ENCODE results near the gene PIGC.

PIGC gene

GRCh38 chr1:172443666-172444453, at the start of gene PIGC:
Gene PIGC (minus strand): TSS chr1:172444069. CDS start chr1:172442622, 1,447 bp downstream.
- in situ Hi-C loops (cut with HindIII; ENCODE audit: low sequenced_read_pairs) = loop anchor here (25.0 kb wide), 1 partner anchor 268 kb away; no protein-coding TSS in a partner anchor

DNA sequence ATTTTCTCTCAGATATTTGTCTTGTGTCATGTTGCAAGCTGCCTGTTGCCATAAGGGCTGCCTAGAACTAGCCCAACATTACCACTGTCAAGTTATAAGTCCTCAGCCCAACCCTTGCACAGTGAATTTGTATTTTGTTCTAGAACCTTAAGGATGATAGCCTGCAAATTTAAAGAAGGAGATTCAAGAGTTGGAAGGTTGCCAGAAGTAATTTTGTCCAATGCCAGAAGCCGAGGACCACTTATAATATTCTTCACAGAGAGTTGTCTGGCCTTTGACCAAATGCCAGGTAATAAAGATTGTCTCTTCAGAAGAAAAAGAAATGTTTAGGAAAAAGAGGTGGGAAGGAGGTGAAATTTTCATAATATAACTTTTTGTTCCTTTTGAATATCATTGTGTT, 48.6 kb upstream of the PIGC start:
- in situ Hi-C loops (cut with HindIII; ENCODE audit: low sequenced_read_pairs) = no loop called here

DNA sequence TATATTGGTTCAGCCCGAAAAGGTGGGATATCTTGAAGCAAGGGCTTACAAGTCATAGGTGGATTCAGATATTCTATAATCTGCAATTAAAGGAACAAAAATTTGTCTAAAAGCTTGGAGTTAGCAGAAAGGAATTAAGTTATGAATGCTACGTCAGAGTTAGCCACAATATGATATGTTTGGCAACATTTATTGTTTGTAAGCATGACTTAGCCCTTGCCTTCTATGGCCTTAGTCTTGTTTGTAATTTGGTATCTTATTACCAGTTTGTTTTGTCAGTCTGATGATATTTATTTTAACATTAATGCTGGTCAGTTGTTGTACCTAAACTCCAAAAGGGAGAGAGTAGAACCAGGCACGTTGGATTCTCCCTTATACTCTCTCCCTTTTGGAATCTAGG, 46.0 kb upstream of the PIGC start:
- in situ Hi-C loops (cut with HindIII; ENCODE audit: low sequenced_read_pairs) = no loop called here

DNA sequence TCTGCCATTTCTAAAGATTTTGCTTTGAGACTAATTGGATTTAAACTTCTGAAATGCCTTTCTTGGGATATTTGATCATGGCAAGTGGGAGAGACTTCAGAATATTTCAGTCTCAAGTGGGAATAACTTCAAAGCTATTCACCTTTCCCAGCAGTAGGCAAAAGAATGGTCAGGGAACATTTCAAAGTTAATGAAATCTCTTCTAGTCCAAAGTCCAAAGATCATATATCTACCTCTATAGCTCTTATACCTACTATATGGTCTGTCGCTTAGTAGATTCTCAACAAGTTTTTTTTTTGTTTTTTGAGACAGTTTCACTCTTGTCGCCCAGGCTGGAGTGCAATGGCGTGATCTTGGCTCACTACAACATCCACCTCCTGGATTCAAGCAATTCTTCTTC, 44.5 kb upstream of the PIGC start:
- in situ Hi-C loops (cut with HindIII; ENCODE audit: low sequenced_read_pairs) = no loop called here

- in situ Hi-C loops (cut with HindIII; ENCODE audit: low sequenced_read_pairs) = no loop called here
These were observed 43.7 kb upstream of the PIGC start for GRCh38 chr1:172487550-172487949.

GRCh38 chr1:172486805-172487454, 43.1 kb upstream of the PIGC start:
- in situ Hi-C loops (cut with HindIII; ENCODE audit: low sequenced_read_pairs) = no loop called here

DNA sequence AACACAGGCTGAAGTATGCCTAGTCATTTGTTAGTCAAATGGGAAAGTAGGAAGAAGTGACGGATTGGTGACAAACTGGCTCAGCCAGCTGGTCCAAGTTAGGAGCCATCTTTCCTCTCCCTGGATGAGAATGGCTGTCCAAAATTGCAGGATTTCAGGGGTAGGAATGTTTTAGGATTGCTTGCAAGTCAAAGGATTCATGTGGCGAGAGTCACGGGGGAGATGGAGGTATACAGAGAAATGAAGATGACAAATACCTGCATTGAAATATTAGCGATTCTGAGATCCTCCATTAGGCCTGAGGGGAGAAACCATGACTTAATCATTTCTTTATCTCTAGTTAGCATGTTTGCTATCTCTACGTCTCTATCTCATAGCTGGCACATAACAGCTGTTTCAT, 41.8 kb upstream of the PIGC start:
- in situ Hi-C loops (cut with HindIII; ENCODE audit: low sequenced_read_pairs) = no loop called here

GRCh38 chr1:172484252-172484651, 40.4 kb upstream of the PIGC start:
- in situ Hi-C loops (cut with HindIII; ENCODE audit: low sequenced_read_pairs) = no loop called here

- in situ Hi-C loops (cut with HindIII; ENCODE audit: low sequenced_read_pairs) = no loop called here
These were observed 39.6 kb upstream of the PIGC start for GRCh38 chr1:172483448-172483847.

DNA sequence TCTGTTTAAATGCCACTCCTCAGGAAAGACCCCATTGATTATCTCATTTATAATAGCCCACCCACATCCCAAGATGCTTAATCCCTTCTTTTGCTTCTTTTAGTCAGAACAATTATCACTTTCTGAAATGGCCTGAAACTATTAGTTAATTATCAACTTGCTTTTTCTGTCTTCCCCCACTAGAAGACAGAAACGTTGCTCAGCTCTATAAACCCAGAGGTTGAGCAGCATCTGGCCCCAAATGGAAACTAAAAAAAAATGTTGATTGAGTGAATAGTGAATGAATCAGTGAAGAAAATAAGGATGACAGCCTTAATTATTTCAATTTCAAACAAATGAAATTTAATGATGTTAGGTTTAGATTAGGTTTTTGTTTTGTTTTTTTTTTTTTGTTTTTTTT, 38.2 kb upstream of the PIGC start:
- in situ Hi-C loops (cut with HindIII; ENCODE audit: low sequenced_read_pairs) = no loop called here

GRCh38 chr1:172480431-172480830, 36.6 kb upstream of the PIGC start:
- in situ Hi-C loops (cut with HindIII; ENCODE audit: low sequenced_read_pairs) = no loop called here

DNA sequence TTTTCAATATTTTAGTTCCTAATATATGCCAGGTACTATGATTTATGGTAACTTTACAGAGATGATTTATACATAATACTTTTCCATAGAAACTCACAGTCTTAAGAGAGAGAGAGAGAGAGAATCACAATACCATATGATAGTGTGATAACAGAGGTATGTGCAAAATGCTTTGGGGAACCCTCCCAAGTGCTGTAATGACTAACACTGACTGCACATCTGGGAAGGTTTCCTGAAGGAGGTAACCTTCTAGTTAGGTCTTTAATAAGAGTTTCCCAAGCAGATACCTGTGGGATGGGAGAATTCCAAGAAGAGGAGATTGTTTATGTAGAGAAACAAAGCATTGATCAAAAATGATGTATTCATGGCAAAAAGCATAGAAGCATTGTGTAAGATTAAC, 34.6 kb upstream of the PIGC start:
- in situ Hi-C loops (cut with HindIII; ENCODE audit: low sequenced_read_pairs) = no loop called here

DNA sequence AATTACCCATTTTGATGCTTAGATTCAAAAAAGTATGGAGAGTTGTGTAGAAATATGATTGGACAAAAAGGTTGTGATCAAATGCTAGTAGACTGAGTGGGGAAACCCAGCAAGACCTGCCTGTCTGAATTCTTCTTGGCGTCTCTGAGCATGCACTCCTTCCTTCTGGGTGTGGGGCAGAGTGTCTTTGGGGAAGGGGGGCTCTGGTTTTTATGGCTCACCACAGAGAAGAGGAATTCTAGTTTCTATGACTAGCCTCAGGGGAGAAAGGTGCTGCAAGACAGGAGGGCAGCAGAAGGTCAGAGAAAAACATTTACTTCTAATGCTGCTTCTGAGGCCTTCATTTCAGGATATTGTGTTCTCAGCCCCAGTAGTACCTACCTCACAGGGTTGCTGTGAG, 33.9 kb upstream of the PIGC start:
- in situ Hi-C loops (cut with HindIII; ENCODE audit: low sequenced_read_pairs) = no loop called here

DNA sequence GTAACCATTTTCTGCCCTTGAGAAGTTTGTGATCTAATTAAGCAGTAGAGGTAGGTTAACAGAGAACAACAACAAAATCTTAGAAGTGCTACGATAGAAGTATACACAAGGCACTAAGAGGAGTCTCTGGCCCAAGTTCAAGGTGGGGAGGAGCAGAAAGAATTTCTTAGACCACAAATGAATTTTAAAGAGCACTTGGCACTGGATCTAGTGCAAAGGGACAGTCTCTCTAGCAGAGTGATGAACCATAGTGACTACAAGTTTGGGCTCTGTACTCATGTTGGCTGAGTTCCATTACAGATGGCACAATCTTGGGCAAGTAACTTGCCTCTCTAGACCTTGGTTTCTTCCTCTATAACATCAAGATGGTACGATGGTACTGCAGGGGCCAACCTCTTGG, 33.3 kb upstream of the PIGC start:
- in situ Hi-C loops (cut with HindIII; ENCODE audit: low sequenced_read_pairs) = no loop called here

GRCh38 chr1:172476218-172476811, 32.4 kb upstream of the PIGC start:
- in situ Hi-C loops (cut with HindIII; ENCODE audit: low sequenced_read_pairs) = no loop called here

DNA sequence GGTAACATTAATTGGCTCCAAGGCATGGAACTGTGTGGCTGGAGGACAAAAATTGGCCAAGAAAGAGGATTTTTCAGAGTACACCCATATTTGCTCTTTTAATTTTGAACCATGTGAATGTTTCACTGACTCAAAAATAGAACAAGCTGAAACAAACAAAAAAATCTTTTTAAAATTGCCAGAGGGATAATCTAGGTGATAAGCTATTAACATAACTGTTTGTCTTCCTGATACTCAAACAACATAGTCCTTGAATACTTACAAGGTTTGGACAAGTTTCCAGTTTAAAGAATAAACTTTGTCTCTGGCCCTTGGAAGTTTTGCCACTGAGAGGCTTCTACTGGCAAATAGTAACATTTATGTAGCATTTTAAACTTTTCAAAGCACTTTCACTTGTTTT, 30.0 kb upstream of the PIGC start:
- in situ Hi-C loops (cut with HindIII; ENCODE audit: low sequenced_read_pairs) = no loop called here

GRCh38 chr1:172473302-172473701, 29.4 kb upstream of the PIGC start:
- in situ Hi-C loops (cut with HindIII; ENCODE audit: low sequenced_read_pairs) = no loop called here

- in situ Hi-C loops (cut with HindIII; ENCODE audit: low sequenced_read_pairs) = no loop called here
These were observed 28.6 kb upstream of the PIGC start for GRCh38 chr1:172472495-172472894.

- in situ Hi-C loops (cut with HindIII; ENCODE audit: low sequenced_read_pairs) = no loop called here
These were observed 27.8 kb upstream of the PIGC start for GRCh38 chr1:172471666-172472065.

DNA sequence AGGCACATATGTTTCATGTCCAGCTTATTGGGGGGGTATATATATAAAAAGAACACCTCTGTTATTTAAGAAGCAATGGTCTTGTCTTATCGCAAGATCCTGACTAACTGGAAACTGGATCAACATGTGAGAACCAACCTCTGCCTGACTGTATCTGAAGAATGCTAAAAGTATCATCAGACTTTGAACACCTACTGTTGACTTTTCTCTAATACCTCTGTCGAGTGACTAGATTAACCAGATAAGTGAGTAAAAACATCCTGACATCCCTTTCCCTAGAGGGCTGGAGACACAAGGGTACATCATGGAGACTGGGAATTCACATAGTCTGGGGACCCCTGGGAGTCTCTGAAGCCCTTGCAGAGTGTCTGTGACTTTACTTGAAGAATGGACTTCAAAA, 26.3 kb upstream of the PIGC start:
- in situ Hi-C loops (cut with HindIII; ENCODE audit: low sequenced_read_pairs) = no loop called here

DNA sequence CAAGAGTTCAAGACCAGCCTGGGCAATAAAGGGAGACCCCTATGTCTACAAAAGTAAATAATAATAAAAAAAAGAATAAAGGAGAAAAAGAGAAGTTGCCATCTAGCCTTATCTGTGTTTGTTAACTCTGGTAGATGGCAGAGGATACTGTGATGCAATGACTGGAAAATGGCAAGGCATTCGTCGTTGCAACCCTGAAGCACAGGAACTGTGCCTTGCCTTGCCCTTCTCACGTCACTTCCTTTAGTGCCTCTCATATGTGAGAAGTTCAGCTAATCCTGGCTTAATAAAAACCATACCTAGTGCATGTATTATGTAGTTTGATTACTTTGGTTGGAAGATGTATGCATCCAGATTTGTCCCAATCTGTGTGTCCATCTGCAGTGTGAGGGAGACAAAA, 25.8 kb upstream of the PIGC start:
- in situ Hi-C loops (cut with HindIII; ENCODE audit: low sequenced_read_pairs) = no loop called here

DNA sequence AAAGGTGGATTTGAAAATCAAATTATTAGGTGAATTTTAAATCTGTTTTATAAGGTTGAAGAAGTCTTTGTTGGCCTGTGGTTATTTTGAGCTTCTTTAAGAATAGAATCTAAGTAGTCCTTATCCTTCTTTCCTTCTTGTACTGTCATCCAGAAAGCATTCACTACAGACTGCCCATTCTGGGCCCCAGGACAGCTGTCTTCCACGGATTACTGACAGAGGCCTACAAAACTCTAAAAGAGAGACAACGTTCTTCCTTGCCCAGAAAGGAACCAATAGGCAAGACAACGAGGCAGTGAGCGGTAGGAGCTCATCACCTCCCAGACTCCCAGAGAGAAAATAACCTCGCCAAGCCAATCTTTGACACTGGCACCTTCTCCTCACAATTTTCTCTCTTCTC, 24.4 kb upstream of the PIGC start:
- in situ Hi-C loops (cut with HindIII; ENCODE audit: low sequenced_read_pairs) = no loop called here

Data from DLD1 (cell line).